ENCODE data around the gene GLT1D1. TPM values are rescaled to one million over a fixed set of nuclear protein-coding genes. Genes with fewer than 3 reads are reported as not detected.

Gene GLT1D1
- total RNA-seq, 4 donors from 2014 or later: 0.60 TPM; not detected in 3

DNA sequence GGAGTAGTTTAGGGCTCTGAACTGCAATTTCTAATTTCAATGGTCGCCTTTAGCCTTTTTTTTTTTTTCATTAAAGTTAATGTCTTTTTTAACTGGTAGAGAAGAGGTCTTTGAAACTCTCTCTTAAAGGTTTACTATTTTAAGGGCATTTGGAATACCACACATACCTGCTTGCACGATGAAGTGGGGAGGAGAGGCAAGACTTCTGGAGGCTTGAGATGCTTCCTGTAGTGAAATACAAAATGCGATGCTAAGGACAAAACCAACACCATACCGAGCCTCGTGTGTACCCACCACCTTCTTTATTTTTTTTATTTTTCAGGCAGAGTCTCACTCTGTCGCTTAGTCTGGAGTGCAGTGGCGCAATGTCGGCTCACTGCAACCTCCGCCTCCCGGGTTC, 57.4 kb downstream of the GLT1D1 start:
- H3K27ac ChIP-seq: no peak overlapping the region
- H3K9me3 ChIP-seq: no peaks in the 10 kb centered on the region
- no peak for TF ChIP-seq EP300 (IDR thresholded peaks at IDR 0.05)
- no peak for TF ChIP-seq POLR2A (IDR thresholded peaks at IDR 0.05)
- TF ChIP-seq, protein P1, sequence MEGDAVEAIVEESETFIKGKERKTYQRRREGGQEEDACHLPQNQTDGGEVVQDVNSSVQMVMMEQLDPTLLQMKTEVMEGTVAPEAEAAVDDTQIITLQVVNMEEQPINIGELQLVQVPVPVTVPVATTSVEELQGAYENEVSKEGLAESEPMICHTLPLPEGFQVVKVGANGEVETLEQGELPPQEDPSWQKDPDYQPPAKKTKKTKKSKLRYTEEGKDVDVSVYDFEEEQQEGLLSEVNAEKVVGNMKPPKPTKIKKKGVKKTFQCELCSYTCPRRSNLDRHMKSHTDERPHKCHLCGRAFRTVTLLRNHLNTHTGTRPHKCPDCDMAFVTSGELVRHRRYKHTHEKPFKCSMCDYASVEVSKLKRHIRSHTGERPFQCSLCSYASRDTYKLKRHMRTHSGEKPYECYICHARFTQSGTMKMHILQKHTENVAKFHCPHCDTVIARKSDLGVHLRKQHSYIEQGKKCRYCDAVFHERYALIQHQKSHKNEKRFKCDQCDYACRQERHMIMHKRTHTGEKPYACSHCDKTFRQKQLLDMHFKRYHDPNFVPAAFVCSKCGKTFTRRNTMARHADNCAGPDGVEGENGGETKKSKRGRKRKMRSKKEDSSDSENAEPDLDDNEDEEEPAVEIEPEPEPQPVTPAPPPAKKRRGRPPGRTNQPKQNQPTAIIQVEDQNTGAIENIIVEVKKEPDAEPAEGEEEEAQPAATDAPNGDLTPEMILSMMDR (IDR thresholded peaks at IDR 0.05): no peak
- DNase-seq (ENCODE audit: low spot score in 2 of 2): no peak
- H3K4me1 ChIP-seq: no peaks in the 10 kb centered on the region
- 88 to 89% methylated on average over 10 of the region's 10 CpGs for WGBS, 2 donors
- H3K27me3 ChIP-seq: no peaks in the 10 kb centered on the region
- H3K36me3 ChIP-seq: no peaks in the 10 kb centered on the region
- no peak overlapping the region for H3K4me3 ChIP-seq

DNA sequence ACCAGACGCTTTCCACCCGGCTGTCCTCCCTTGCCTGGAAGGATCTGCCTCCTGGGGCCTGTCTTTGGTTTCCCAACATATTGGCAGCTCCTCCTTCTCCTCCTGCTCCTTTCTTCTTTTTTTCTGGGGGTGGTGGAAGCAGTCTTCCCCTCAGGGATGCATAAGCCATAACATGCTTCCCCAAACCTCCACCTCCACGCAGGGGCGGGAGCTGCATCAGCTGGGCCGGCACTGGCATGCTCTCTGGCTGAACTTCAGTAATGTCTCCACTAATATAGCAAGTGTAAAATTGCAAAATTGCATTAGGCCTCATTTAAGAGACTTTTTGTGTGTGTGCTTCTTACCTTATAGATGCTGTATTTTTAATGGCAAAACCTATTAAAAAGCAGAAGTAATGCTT, 58.6 kb downstream of the GLT1D1 start:
- 60 to 76% methylated on average over 5 of the region's 5 CpGs for WGBS, 2 donors
- Histone ChIP-seq H3K36me3 (no peaks in the 10 kb centered on the region), H3K4me3 (no peak overlapping the region), H3K9me3 (no peaks in the 10 kb centered on the region), H3K4me1 (no peaks in the 10 kb centered on the region), H3K27ac (no peak overlapping the region), H3K27me3 (no peaks in the 10 kb centered on the region)
- TF ChIP-seq EP300 (IDR thresholded peaks at IDR 0.05) (no peak), POLR2A (IDR thresholded peaks at IDR 0.05) (no peak)
- TF ChIP-seq, protein P1 (IDR thresholded peaks at IDR 0.05): no peak
- no peak for DNase-seq (ENCODE audit: low spot score in 2 of 2)

DNA sequence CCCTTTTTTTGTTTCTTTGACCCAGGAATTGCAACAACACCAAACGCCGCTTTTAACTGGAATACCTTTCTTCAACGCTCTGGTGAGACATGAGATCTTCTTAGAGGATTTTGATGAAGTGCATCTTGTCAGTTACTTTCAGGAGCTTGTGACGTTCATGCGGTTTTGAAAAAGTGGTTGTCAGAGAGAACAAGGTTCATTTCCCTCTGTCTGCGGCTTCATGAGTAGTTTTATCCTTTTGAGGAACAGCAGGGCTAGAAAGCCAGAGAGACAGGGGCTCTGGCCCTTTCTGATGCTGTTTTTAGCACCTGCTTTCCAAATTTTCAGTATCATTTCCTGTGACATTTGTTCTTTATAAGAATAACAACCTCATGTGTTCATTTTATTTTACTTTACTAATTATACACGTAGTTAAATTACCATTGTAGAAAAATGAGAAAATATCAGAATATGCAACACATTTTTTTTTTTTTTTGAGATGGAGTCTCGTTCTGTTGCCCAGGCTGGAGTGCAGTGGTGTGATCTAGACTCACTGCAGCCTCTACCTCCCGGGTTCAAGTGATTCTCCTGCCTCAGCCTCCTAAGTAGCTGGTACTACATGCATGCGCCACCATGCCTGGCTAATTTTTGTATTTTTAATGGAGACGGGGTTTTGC, 61.8 kb downstream of the GLT1D1 start:
- H3K9me3 ChIP-seq: no peaks in the 10 kb centered on the region
- H3K4me1 ChIP-seq: no peaks in the 10 kb centered on the region
- no peaks in the 10 kb centered on the region for H3K27me3 ChIP-seq
- TF ChIP-seq EP300 (IDR thresholded peaks at IDR 0.05) (peak in 1 of 2 donors; percentile 15), POLR2A (IDR thresholded peaks at IDR 0.05) (no peak)
- H3K27ac ChIP-seq: no peak overlapping the region
- DNase-seq (ENCODE audit: low spot score in 2 of 2): no peak
- H3K4me3 ChIP-seq: no peak overlapping the region
- WGBS, 2 donors: 73 to 81% methylated on average over 11 of the region's 11 CpGs
- H3K36me3 ChIP-seq: no peaks in the 10 kb centered on the region

DNA sequence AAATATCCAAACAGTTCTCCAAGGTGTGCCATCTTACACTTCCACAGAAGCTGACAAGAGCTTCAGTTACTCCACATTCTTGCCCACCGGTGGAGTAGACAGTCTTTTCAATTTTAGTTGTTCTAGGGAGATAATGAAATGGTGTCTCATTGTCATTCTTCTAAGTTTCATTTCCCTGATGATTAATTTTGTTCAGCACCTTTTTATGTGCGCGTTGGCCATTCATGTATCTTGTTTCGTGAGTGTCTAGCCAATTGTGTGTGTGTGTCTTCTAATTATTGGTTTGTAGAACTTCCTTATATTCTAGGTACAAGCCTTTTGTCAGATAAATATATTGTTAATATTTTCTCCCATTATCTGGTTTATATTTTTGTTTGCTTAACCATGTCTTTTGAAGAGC, 63.1 kb downstream of the GLT1D1 start:
- H3K9me3 ChIP-seq: no peaks in the 10 kb centered on the region
- no peak for DNase-seq (ENCODE audit: low spot score in 2 of 2)
- 88 to 90% methylated on average over 4 of the region's 4 CpGs for WGBS, 2 donors
- no peak overlapping the region for H3K27ac ChIP-seq
- no peaks in the 10 kb centered on the region for H3K36me3 ChIP-seq
- no peak overlapping the region for H3K4me3 ChIP-seq
- H3K27me3 ChIP-seq: no peaks in the 10 kb centered on the region
- TF ChIP-seq, protein P1 (IDR thresholded peaks at IDR 0.05): no peak
- TF ChIP-seq EP300 (IDR thresholded peaks at IDR 0.05): no peak
- no peak for TF ChIP-seq POLR2A (IDR thresholded peaks at IDR 0.05)
- no peaks in the 10 kb centered on the region for H3K4me1 ChIP-seq

DNA sequence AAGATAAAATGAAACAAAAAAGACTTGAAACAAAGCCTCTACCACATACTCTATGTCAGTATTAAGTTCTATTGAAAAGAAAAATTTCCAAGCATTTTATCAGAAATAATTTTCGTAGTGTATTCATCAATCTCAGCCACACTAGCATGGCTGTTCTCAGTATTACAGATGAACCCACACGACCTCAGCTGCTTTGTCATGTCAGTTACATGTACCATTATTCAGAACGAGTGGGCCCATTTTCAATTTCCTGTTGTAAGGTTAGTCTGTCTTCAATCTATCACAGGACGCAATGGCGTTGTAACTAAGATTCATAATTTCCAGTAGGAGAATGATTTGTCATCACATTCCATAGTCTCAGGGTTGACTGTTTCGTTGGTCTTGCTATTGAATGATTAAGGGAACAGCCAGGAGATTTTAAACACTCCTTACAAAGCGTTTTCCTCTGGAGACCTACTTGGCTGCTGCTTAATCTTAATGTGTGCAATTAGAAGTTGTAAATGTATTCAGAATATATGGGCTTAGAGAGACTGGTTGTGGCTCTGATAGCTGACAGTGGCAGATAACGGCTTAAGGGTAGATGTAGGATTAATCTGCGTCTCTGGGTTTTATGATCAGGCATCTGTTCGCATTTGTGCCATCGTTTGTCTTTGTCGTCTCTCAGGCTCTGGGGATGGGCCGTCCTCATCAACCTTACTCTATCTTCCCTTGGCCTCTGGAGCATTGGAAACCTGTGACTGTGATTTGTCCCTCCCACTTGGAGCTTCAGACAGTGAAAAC, 65.4 kb downstream of the GLT1D1 start:
- H3K27me3 ChIP-seq: no peaks in the 10 kb centered on the region
- 59 to 64% methylated on average over 13 of the region's 13 CpGs for WGBS, 2 donors
- H3K9me3 ChIP-seq: no peaks in the 10 kb centered on the region
- H3K27ac ChIP-seq: no peak overlapping the region
- no peaks in the 10 kb centered on the region for H3K36me3 ChIP-seq
- TF ChIP-seq, protein P1 (IDR thresholded peaks at IDR 0.05): no peak
- TF ChIP-seq EP300 (IDR thresholded peaks at IDR 0.05) (no peak), POLR2A (IDR thresholded peaks at IDR 0.05) (no peak)
- no peak overlapping the region for H3K4me3 ChIP-seq
- no peaks in the 10 kb centered on the region for H3K4me1 ChIP-seq
- no peak for DNase-seq (ENCODE audit: low spot score in 2 of 2)
